ENCODE results near the gene KCNT2.
"Not testable (repeated sequence)": the region's sequence is repeated elsewhere in the genome, so short reads cannot be mapped to it uniquely, and the experiment has no call there.

The KCNT2 gene

GRCh38 chr1:196323869-196324268 is 284.4 kb downstream of the KCNT2 start:
- DNase-seq (ENCODE audit: low read depth in 2 of 2): no peak

GRCh38 chr1:196319301-196319700 is 288.9 kb downstream of the KCNT2 start:
- no peak for DNase-seq (ENCODE audit: low read depth in 2 of 2)

DNA sequence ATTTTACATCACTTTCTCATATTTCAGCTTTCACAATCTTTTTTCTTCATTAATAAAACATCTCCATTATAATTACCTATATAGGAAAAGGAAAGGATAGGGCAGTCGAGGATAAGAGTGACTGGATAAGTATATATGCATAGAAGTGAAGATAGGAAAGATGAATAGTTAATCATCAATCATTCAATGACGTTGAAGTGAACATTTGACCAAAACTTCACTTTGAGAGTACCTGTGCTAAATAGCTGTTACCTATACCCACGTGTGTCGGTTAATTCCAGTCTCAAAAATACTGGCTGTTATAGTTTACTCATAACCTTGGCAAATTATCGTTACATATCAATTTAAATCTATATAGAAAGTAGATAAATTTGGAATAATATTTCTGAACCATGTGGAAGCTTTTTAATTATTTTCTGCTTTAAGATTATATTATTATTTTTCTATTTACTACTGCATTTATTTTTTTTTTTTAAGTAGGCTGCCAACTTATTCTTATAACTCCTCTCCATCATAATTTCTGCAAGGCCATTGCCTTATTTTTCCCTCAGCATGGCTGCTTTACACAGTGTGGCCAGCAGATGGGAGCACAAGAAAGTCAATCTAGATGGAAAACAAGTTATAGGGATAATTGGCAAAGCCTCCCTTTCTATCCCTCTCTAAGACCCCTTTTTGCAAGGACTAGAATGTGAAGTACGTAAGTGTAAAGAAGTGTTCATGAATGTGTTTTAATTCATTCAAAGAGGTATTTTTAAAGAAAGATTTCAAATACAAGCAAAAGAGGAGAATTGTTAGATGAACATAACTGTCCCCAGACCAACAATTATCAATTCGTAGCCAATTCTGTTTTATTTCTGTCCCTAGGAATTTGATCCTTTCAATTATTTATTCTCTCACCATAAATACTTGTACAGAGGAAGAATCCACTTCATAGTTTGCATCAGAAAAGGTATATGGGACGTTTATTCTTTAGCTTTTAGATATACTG is 290.4 kb downstream of the KCNT2 start:
- no peak for DNase-seq (ENCODE audit: low read depth in 2 of 2)

DNA sequence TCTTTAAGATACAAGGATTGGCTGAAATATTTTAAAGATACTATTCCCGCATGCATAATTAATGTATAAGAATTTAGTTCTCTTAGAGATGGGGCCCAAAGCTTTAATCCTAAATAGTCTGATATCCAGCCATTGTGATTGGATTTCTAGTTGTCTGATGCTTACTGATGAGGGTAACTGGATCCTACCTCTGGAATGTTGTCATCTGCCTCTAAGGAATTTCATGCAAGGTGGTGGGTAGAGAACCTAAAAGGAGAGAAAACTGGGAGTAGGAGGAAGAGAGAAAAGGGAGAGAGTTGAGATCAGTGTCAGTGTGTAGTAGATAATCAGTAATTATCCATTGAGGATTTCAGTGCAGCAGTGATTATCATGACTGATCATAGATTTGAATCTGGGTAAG is 295.5 kb downstream of the KCNT2 start:
- DNase-seq (ENCODE audit: low read depth in 2 of 2): no peak

DNA sequence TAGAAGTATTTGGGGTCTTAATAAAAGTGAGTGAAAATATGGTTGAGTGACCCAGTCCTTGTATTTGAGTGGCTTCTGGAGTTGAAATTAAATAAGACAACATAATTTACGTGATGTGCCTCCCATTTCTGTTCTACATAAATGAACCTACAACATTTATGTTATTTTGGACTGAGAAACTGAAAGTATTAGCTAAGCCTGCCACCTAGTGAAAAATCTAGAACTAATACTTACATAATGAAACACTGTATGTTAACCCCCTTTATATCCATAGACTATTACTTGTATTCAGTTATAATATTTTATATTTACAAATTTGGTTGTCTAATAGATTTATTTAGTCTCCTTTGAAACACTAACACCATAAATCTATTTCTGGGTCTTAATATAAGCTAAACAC is 298.9 kb downstream of the KCNT2 start:
- DNase-seq (ENCODE audit: low read depth in 2 of 2): no peak

DNA sequence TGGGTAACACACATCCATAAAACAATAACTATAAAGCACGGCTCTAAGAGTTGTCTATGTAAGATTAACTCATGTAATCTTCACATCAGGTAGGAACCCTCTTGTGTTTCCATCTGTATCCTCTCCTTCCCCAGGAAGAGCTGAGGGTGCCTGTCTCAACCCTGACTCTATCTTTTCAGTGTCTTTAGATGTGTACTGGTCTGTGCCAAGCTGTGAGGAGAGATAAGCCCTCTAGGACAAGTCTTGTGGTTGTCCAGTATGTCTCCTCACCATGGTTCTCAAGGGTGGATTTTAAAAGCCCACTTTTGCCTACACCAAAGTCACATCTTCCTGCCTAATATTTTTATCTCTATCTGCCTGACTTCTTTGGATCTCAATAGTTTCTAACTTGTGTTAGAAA is 300.1 kb downstream of the KCNT2 start:
- no peak for DNase-seq (ENCODE audit: low read depth in 2 of 2)

GRCh38 chr1:196306421-196306820 is 301.8 kb downstream of the KCNT2 start:
- DNase-seq (ENCODE audit: low read depth in 2 of 2): no peak

GRCh38 chr1:196305216-196305615 is 303.0 kb downstream of the KCNT2 start:
- no peak for DNase-seq (ENCODE audit: low read depth in 2 of 2)

GRCh38 chr1:196302981-196303380 is 305.3 kb downstream of the KCNT2 start:
- no peak for DNase-seq (ENCODE audit: low read depth in 2 of 2)

- DNase-seq (ENCODE audit: low read depth in 2 of 2): no peak
Observed at GRCh38 chr1:196302420-196302819, 305.8 kb downstream of the KCNT2 start.

DNA sequence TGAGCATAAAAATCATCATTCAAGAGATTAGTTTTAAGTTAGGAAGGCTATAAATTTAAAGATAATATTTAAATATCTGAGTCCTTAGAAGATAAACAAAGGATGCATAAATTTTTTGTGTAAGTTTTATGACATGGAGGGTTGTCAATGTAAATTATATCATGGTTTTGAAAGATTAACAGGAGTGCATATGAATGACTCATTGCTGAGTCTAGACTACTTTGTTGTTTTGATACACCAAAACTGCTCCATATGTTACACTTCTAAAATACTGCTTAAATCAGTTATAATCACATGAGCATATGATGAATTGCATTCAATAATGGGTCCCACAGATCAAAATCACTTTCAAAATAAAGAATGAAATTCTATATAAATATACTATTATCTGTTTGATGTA is 312.5 kb downstream of the KCNT2 start:
- no peak for DNase-seq (ENCODE audit: low read depth in 2 of 2)

DNA sequence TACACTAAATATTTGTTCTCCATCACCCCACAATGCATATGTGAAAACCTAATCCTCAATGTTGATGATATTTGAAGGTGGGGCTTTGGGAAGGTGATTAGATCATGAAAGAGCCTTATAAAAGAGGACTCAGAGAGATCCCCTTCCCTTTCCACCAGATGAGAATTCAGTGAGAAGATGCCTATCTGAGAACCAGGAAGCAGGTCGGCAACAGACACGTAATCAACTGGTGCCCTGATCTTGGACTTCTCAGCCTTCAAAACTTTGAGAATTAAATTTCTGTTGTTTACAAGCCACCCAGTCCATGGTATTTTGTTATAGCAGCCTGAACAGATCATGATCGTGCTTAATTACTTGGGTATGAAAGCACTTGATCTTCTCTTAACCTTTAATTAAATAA is 329.4 kb downstream of the KCNT2 start:
- DNase-seq (ENCODE audit: low read depth in 2 of 2): no peak

DNA sequence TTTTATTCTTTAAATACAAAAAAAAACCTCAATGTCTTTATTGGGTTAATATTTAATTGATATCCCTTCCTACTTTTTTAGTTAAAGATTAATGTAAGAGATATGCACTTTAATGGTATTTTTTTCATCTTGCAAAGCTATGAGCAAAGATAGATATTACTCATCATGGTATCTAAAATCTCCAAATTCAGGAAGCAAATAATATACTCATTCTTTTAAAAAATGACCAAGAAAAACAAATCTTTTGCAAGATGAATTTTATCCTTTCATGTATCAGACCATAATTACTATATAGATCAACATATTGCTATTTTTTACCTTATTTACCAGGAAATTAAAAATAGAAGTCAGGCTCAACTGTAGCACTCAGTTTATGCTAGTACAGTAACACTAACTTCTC is 330.4 kb downstream of the KCNT2 start:
- no peak for DNase-seq (ENCODE audit: low read depth in 2 of 2)

DNA sequence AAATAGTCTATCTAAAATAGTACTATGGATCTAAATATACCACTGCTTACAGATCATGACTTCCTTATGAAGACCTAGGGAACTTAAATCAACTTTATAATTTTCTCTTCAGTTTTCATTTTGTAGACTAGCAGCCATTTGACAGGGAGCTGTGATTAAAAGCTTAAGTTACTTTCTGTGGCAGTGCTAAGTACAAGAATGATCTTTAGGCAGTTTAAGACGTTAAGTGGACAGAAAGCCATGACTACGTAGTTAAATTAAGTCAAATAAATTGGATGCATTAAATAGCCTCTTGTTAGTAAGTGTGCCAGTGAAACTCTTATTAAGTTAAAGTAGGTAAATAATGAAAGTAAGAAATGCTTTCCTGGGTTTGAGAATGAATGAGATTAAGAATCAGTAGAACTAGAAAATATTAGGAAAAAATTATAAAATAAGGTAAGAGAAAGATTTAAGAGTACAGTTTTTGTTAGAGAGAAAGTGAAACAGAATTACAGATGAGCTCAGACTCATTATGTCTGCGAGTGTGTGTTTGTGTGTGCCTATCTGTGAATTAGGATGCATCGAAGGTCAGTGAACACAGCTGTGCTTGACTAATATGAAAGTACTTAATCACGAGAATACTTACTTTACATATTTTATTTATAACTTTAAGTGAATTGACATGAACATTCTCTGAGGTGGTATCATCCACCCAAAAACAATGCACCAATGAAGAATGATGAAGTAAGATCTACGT is 336.9 kb downstream of the KCNT2 start:
- no peak for DNase-seq (ENCODE audit: low read depth in 2 of 2)

GRCh38 chr1:196263086-196263485 is 345.2 kb downstream of the KCNT2 start:
- not testable (repeated sequence) for DNase-seq (ENCODE audit: low read depth in 2 of 2)

- no peak for DNase-seq (ENCODE audit: low read depth in 2 of 2)
Observed at GRCh38 chr1:196260270-196260669, 348.0 kb downstream of the KCNT2 start.

- DNase-seq (ENCODE audit: low read depth in 2 of 2): no peak
Observed at GRCh38 chr1:196259316-196259715, 348.9 kb downstream of the KCNT2 start.

DNA sequence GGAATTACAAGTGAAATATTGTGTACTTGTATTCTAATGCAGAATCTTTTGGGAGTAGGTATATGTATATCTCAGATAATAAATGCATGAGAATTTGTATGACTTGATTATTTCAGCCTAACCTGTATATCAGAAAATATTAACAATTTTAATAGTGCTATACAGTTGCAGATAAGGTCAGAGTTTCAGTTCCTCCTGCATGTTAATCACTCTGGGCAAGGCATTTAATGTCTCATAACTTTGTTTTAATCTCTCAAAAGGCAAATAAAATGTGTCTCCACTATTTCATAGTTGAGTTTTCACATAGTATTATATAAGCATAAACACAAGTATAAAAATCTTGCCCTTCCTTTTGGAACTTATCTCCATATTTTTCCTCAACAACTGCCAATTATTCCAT is 352.5 kb downstream of the KCNT2 start:
- DNase-seq (ENCODE audit: low read depth in 2 of 2): no peak

- no peak for DNase-seq (ENCODE audit: low read depth in 2 of 2)
Observed at GRCh38 chr1:196229546-196229945, 378.7 kb downstream of the KCNT2 start.

DNA sequence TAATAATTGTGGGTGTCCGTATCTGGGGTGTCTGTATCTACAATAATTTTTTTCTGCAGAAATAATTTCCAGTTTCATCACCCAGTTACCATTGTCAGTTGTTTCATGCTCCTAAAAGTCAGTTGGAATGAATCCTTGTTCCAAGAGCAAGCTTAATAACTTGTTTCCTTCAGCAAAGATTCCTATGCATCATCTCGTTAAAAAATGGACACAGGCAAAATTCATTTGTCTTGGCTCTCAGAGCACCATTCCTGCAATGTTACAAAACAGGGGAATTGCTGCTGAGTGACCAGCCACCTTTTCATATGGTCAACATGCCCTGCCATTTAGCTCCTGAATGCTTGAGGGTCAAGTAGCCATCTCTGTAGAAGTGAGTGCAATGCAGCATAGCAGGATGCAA is 393.4 kb downstream of the KCNT2 start:
- DNase-seq (ENCODE audit: low read depth in 2 of 2): no peak

- no peak for DNase-seq (ENCODE audit: low read depth in 2 of 2)
Observed at GRCh38 chr1:196209983-196210382, 398.3 kb downstream of the KCNT2 start.

GRCh38 chr1:196209265-196209664 is 399.0 kb downstream of the KCNT2 start:
- DNase-seq (ENCODE audit: low read depth in 2 of 2): no peak

GRCh38 chr1:196207612-196208217 is 400.5 kb downstream of the KCNT2 start:
- DNase-seq (ENCODE audit: low read depth in 2 of 2): no peak

All from stimulated activated CD4-positive, alpha-beta T cell treated with anti-CD3 and anti-CD28 coated beads, Interleukin-15, amount 100 ng/mL, for 48 hours (primary cell).